ENCODE data around the gene EIF2D.

Gene EIF2D

GRCh38 chr1:206608108-206608698, 4.1 kb downstream of the EIF2D start:
- peak; percentile 63 for DNase-seq

DNA sequence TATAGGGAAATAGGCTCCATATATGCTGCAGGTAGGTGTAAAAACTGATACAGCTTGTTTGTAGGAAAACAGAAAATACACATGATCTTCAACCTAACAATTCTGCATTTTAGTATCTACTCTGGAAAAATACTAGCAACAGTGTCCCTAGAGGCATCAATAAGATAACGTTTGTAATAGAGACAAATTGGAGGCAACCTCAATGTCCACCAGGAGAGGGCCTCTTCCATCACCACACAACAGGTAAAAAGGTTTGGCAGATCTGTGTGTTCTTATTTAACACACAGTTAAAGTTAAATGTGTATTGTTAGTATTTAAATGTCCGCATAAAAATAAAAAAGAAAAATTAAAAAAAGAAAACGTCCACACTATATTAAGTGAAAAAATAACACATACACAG, 5.4 kb downstream of the EIF2D start:
- TF ChIP-seq CTCF (IDR thresholded peaks at IDR 0.05) = peak; percentile 55
- Mint-ChIP-seq H3K27me3 (ENCODE audit: low read depth, poor library complexity) (no peaks in the 10 kb centered on the region), H3K4me1 (peaks cover 13% of the 10 kb centered on the region), H3K4me3 (no peak overlapping the region), H3K9me3 (no peaks in the 10 kb centered on the region), H3K27ac (no peak overlapping the region), H3K36me3 (ENCODE audit: low read depth) (peaks cover 27% of the 10 kb centered on the region)
- no peak for DNase-seq

More at GRCh38 chr1:206608108-206608698, 4.1 kb downstream of the EIF2D start:
- Mint-ChIP-seq H3K27me3 (ENCODE audit: low read depth, poor library complexity) (no peaks in the 10 kb centered on the region), H3K9me3 (no peaks in the 10 kb centered on the region), H3K36me3 (ENCODE audit: low read depth) (peaks cover 18% of the 10 kb centered on the region), H3K4me1 (peaks cover 16% of the 10 kb centered on the region), H3K4me3 (no peak overlapping the region), H3K27ac (peak overlapping the region; percentile 3)
- TF ChIP-seq CTCF (IDR thresholded peaks at IDR 0.05) = peak; percentile 79

- no peaks in the 10 kb centered on the region for H3K9me3 Mint-ChIP-seq
- H3K36me3 Mint-ChIP-seq (ENCODE audit: low read depth) = peaks cover 27% of the 10 kb centered on the region
- TF ChIP-seq CTCF (IDR thresholded peaks at IDR 0.05) = no peak
- H3K27me3 Mint-ChIP-seq (ENCODE audit: low read depth, poor library complexity) = no peaks in the 10 kb centered on the region
- no peak overlapping the region for H3K4me3 Mint-ChIP-seq
- no peak overlapping the region for H3K27ac Mint-ChIP-seq
- DNase-seq = no peak
- no peaks in the 10 kb centered on the region for H3K4me1 Mint-ChIP-seq
Measured at GRCh38 chr1:206604861-206605260, 7.4 kb downstream of the EIF2D start.

- H3K36me3 Mint-ChIP-seq (ENCODE audit: low read depth) = peaks cover 41% of the 10 kb centered on the region
- H3K27me3 Mint-ChIP-seq (ENCODE audit: low read depth, poor library complexity) = no peaks in the 10 kb centered on the region
- H3K27ac Mint-ChIP-seq = no peak overlapping the region
- TF ChIP-seq CTCF (IDR thresholded peaks at IDR 0.05) = no peak
- DNase-seq = no peak
- H3K9me3 Mint-ChIP-seq = no peaks in the 10 kb centered on the region
- H3K4me3 Mint-ChIP-seq = no peak overlapping the region
- no peaks in the 10 kb centered on the region for H3K4me1 Mint-ChIP-seq
Measured at GRCh38 chr1:206600527-206600926, 11.7 kb downstream of the EIF2D start.

GRCh38 chr1:206596319-206596666, 16.0 kb downstream of the EIF2D start:
- no peaks in the 10 kb centered on the region for H3K9me3 Mint-ChIP-seq
- no peaks in the 10 kb centered on the region for H3K27me3 Mint-ChIP-seq (ENCODE audit: low read depth, poor library complexity)
- no peaks in the 10 kb centered on the region for H3K4me1 Mint-ChIP-seq
- H3K36me3 Mint-ChIP-seq (ENCODE audit: low read depth) = peaks cover 63% of the 10 kb centered on the region
- H3K4me3 Mint-ChIP-seq = no peak overlapping the region
- TF ChIP-seq CTCF (IDR thresholded peaks at IDR 0.05) = no peak
- DNase-seq = no peak
- H3K27ac Mint-ChIP-seq = no peak overlapping the region

DNA sequence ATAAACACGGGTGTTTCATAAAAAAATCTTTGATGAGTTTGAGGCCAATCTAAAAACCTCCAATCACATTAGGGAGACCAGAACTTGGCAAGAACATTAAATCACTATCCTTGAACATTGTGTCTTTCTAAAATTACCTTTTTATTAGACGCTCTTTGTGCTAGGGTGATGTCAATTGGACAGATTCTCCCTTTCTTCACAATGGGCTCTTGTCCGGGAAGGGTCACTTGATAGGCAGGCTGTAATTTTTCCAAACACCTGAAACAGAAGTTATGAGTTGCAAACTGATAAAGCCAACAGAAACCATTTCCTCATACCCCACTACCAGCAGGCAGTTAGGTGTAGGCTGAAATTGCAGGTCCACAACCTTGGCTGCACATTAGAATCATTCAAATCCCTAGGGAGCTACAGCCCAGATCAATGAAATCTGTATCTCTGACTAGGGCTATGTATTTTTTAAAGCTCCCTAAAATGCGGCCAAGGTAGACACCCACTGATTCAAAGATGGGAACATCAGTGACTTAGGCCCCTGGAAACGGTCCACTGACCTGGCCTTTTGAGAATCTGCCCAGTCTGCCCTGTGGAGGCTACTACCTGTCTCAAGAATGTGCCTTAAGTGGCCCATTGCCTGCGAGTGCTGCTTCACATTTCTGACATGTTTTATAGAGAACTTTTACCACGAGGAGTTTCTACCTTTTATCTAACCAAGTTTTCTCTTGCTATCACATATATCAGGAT, 16.5 kb downstream of the EIF2D start:
- Mint-ChIP-seq H3K27ac (no peak overlapping the region), H3K27me3 (ENCODE audit: low read depth, poor library complexity) (no peaks in the 10 kb centered on the region), H3K9me3 (no peaks in the 10 kb centered on the region), H3K4me1 (no peaks in the 10 kb centered on the region), H3K36me3 (ENCODE audit: low read depth) (peaks cover 63% of the 10 kb centered on the region), H3K4me3 (no peak overlapping the region)
- DNase-seq = no peak
- TF ChIP-seq CTCF (IDR thresholded peaks at IDR 0.05) = no peak
